Astrocyte of the hippocampus (primary cell): ENCODE data around the gene SAPCD2.
A peak's percentile ranks its signal among the peaks of the same experiment; 100 is the strongest.

Source experiments
- DNase-seq: peaks from one replicate; pipeline ENCODE4 v3.0.0; 2011; ENCODE audit warnings: low read depth, low spot score

The SAPCD2 gene

GRCh38 chr9:137049544-137050449, 20.6 kb downstream of the SAPCD2 start:
- peak; percentile 78 for DNase-seq

DNA sequence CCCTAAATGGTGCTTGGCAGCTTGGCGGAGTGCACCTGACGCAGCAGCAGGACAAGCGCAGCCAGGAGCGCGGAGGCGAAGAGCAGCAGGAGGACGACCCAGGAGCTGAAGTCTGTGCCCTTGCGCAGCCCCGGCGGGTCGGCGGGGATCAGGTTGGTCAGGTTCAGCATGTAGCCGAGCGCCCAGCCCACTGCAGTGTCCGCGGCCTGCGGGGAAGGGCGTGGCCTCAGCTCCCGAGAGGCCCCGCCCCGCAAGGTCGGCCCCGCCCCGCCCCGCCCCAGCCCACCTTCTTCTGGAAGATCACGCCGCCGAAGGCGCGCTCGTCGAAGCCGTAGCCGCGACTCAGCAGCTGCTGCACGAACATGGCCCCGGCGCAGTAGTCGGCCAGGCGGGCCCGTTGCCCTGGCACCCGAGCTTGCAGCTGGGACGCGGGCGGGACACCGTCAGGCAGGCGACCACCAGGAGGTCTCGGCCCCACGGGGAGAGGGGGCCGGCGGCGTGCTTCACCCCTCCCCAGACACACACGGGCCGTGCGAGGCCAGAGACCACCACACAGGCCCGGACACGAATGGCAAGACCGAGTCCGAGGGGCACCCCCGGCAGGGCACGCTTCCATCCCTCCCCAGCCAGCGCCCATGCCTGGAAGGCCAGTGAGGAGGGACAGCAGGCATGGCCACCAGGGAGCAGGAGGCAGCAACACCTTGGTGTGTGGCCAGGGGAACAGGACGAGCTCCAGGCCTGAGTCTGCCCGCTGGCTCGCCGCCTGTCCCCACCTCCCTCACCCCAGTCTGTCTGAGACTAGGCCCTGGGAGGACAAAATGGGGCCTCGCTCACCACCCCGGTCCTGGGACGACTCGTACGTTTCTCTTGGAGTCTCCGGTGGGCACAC, 21.5 kb downstream of the SAPCD2 start:
- no peak for DNase-seq

DNA sequence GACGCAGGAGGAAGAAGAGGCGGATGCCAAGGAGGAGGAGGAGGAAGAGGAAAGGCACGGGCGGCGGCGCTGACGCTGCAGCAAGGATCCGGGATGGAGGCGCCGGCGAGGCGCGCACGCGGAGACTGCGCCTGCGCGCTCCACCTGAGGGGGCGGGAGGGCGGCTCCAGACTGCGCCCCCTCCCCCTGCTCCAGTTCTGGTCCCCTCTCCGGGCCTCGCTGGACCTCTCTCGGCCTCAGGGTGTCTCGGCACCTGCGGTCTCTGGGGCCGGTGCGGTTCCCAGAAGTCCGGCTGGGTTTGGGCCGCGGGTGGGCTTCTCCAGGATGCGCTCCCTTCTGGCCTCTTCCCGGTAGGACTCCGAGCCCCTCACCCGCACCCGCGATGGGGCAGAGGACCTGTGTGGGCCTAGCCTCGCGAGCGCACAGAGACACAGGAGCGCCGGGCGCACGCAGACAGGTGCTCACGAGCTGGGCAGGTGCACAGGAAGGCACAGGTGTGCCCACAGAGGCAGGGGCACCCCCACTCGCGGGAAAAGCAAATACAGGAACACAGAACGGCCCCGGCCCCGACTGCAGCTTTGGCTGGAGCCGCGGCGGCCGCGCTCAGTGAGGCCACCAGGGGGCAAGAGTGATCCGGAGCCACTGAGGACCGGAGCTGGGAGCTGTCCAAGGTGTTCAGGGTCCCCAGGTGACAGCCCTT, 24.1 kb downstream of the SAPCD2 start, which contains the start of gene NPDC1:
NPDC1 (minus strand) TSS at position 90 of the 700 bp plus-strand sequence. CDS start 188 bp downstream, outside the sequence.
- DNase-seq: peak; percentile 93

- peak; percentile 75 for DNase-seq
These were observed 24.9 kb downstream of the SAPCD2 start for GRCh38 chr9:137045294-137046087.

DNA sequence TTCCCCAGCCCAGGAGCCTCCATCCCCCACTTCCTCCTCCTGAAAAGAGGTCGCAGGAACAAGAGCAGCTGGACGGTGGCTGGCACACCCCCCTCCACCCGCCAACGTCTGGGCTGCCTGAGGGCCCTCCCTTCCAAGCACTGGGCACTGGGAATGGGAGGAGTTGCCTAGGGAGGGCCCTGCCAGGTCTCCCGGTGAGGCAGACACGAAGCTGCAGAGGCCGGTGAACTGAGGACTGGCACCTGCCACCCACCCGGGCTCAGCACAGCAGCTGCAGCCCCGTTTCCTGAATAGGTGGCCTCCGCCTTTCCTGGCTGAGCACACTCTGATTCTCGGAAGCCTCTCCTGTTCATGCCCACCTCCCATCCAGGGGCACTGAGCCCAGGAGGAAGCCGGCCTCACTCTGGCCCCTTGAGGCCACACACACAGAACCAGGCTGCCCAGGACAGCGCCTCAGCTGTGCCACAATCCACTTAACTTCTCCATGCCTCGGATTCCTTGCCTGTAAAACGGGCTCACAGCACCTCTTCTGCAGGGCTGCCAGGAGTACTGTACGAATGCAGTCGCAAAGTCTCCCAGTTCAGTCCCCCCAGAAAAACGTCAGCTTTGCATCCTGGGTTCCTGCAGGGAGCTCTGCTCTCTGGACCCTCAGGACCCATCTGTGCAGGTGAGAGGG, 25.7 kb downstream of the SAPCD2 start:
- DNase-seq: no peak

DNA sequence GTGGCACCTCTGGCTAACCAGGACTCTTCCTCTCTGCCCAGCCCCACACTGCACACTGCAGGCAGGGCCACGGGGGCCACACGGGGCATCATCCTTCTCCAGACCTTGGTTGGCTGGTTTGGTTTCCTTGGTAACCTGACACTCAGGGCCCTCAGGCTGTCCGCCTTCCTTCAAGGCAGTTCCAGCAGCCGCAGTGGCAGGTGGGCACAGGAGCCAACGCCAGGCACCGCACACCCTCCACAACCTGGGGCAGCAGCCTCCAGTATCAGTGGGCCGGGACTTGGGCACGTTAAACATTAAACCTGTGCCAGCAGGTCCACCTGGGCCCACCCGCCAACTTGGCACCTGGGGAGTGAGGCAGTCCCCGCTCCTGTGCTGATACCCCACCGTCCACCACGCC, 26.3 kb downstream of the SAPCD2 start:
- DNase-seq: no peak

- DNase-seq: no peak
These were observed 27.3 kb downstream of the SAPCD2 start for GRCh38 chr9:137042751-137043727.

- DNase-seq: no peak
These were observed 29.2 kb downstream of the SAPCD2 start for GRCh38 chr9:137041124-137041523.

DNA sequence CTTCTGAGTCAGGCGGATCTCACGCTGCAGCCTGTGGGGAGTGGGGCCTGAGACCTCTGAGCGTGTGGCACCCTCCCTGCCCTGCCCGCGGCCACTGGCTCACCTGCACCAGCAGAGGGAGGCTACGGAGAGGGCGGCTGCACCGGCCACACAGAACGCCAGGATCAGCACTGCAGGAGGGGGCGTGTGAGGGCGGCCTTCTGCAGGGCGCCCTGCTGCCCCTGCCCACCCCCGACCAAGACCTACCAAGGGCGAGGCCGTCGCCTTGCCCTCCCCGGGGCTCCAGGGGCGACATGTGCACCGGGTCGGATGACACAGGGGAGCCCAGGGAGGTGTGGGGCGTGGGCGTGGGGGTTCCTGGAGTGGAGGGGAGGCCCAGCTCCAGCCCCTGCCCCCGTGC, 29.8 kb downstream of the SAPCD2 start:
- no peak for DNase-seq

GRCh38 chr9:137039611-137040366, 30.6 kb downstream of the SAPCD2 start:
- no peak for DNase-seq

DNA sequence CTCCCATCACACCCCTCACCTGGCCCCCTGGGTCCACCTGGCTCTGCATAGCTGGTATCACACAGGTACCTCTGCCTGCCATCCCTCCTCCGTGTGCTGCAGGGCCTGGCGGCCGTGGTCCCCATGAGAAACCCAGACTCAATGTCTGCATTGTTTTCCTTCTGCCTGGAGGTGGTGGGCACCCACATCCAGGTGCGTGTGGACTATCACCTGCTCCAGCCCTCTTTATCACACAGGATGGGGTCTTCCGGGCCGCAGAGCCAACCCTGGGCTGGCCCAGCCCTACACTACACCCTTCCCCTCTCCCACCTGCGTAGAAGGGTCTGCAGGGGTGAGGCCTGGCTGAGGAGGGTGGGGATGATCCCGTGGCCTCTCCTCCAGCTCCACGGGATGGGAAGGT, 31.4 kb downstream of the SAPCD2 start:
- no peak for DNase-seq

DNA sequence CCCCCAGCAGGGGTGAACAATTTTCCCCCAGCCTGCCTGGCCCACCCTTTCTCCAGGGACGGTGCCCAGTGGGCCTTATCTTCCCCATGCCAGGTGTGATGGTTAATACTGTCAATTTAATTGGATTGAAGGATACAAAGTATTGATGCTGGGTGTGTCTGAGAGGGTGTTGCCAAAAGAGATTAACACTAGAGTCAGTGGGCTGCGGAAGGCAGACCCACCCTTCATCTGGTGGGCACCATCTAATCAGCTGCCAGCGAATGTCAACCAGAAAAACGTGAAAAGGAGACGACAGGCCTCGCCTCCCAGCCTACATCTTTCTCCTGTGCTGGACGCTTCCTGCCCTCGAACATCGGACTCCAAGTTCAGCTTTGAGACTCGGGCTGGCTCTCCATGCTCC, 32.9 kb downstream of the SAPCD2 start:
- no peak for DNase-seq

DNA sequence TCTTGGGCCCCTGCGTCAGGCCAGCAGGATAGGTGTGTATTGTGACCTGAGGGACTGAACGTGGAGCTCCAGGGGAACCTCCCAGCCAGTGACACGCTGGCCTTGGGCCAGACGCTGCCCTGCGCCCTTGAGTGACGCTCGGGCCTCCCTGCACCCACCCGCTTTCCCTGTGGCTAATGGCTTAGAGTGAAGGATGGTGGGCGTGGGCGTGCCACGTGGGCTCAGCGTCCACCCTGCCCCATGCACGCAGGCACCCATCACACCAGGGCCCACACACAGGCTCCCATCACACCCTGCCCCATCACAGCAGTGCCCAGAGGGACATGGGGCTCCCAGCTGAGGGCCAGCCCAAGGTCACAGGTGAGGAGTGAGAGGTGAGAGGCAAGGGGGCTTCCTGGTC, 33.3 kb downstream of the SAPCD2 start:
- no peak for DNase-seq

DNA sequence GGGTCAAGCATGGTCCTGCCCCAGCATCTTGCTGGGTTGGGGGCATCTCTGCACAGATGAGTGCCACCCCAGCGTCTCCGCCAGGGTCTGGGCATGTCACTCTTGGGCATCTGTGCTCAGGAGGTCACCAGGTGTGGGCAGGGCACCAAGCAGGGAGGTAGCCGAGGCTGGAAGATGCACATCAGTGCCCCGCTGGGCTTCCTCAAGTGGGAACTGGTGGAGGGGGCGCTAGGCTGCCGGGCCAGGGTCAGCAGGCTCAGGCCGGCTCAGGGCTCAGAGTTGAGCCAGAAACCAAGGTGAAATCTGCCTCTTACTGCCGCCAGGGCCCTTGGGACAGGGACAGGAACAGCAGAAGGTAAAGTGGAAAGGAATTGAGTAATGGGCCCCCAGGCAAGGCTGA, 34.4 kb downstream of the SAPCD2 start:
- DNase-seq: no peak

DNA sequence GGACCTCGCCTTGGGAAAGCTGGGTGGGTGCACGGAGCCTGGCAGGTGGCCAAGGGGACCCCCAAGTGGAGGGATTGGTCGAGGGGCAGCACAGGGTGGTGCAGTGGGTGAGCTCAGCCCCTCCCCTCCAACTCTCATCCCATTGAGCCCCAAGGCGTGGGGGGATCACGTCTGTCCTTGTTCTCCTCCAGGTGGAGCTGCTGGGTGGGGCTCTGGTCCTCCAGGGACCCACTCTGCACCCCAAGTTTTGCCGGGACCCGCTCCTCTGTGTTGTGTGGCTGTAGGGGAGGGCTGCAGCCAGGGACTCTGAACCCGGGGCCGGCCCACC, 34.9 kb downstream of the SAPCD2 start:
- no peak for DNase-seq

GRCh38 chr9:137034709-137035506, 35.4 kb downstream of the SAPCD2 start:
- peak; percentile 90 for DNase-seq

DNA sequence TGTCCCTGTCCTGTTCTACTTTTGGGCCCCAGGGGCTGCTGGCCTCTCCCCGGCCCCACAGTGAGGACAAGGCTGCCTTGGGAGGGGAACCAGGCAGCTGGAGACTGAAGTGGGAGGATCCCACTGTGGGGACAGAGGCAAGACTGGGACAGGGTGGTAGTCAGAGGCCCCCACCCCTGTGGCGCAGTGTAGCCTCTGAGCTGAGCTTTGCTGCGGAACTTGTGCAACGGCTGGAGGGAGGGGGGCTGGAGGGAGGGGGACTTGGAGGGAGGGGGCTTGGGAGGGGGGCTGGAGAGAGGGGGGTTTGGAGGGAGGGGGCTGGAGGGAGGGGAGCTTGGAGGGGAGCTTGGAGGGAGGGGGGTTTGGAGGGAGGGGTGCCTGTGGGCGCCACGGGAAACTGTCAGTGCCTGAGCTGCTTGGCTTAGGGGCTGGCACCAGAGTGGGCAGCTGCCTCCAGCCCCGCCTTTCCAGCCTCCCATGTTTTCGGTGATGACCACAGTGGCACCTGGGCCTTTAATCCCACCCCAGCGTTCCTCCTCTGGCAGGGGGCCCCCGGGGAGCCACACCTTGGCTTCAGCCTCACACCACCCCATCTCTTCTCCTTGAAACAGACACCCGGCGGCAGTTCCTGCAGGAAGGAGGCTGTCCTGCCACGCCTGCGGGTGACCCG, 36.2 kb downstream of the SAPCD2 start:
- no peak for DNase-seq
